AG10803 (cell line): Measurements from ENCODE around the gene C16orf74.

Source experiments
- DNase-seq: peaks from one replicate; pipeline ENCODE4 v3.0.0; 2010; ENCODE audit warnings: low read depth
- H3K4me3 ChIP-seq: 2 replicates; pipeline ENCODE4 v1.5.1; 2011; ENCODE audit warnings: mild to moderate bottlenecking, low read length, control low read depth
- TF ChIP-seq, protein P1 (sequence below): conservative IDR thresholded peaks from 2 replicates; pipeline ENCODE4 v1.5.1; 2011; ENCODE audit warnings: mild to moderate bottlenecking, low read length, control low read depth, inconsistent platforms

C16orf74 gene

DNA sequence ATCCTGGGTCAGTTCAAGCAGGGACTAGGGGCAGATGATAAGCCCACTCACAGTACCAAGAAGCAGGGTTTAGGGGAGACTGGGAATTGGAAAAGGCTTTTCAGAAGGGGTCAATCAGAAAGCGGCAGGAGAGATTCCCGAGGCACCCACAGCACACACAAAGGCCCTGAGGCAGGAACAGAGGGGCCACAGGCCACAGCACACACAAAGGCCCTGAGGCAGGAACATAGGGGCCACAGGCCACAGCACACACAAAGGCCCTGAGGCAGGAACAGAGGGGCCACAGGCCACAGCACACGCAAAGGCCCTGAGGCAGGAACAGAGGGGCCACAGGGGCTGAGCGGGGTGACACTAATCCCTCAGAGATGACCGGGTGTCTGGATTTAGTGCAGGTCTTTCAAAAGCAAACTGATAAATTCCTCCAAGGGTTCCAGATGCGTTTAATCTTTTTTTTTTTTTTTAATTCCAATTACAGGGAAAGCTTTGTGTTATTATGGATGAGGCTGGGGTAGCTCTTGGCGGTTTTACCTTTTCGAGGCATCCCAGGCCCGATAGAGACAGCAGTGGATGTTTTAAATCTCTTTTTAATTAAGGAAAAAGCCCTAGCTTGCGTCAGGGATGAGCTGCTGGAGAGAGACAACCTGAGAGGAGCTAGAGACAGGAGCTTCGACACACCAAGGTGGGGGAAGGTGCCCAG, 31.1 kb downstream of the C16orf74 start:
- DNase-seq: no peak
- no peak overlapping the region for H3K4me3 ChIP-seq
- TF ChIP-seq, protein P1, sequence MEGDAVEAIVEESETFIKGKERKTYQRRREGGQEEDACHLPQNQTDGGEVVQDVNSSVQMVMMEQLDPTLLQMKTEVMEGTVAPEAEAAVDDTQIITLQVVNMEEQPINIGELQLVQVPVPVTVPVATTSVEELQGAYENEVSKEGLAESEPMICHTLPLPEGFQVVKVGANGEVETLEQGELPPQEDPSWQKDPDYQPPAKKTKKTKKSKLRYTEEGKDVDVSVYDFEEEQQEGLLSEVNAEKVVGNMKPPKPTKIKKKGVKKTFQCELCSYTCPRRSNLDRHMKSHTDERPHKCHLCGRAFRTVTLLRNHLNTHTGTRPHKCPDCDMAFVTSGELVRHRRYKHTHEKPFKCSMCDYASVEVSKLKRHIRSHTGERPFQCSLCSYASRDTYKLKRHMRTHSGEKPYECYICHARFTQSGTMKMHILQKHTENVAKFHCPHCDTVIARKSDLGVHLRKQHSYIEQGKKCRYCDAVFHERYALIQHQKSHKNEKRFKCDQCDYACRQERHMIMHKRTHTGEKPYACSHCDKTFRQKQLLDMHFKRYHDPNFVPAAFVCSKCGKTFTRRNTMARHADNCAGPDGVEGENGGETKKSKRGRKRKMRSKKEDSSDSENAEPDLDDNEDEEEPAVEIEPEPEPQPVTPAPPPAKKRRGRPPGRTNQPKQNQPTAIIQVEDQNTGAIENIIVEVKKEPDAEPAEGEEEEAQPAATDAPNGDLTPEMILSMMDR: no peak

DNA sequence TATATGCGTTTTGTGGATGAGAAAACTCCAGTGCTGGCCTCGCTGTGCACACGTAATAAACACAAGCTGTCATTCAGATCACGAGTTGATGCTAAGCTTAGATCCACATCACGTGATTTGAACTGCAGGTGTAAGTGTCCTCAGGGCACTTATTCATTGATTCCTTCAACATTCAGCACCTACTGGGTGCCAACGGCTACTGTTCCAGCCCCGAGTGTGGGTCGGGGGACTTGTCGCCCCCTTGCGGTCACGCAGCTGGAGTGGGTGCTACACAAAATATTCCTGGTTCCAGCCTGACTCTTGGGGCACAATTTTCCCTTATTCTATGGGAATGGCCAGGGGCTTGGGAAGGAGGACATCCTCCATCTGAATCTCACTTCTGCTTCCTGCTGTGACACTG, 32.2 kb downstream of the C16orf74 start:
- no peak for DNase-seq
- H3K4me3 ChIP-seq: no peak overlapping the region
- TF ChIP-seq, protein P1: peak; percentile 51

DNA sequence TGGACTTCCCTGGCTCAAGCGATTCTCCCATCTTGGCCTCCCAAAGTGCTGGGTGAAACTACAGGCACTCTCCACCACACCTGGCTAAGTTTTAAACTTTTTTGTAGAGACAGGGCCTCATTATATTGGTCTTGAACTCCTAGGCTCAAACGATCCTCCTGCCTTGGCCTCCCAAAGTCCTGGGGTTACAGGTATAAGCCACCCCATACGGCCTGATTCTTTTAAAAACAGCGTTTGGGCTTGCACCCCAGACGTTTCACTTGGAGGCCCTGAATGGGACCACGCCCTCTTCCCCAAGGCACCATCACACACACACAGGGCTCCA, 32.8 kb downstream of the C16orf74 start:
- no peak for DNase-seq
- TF ChIP-seq, protein P1: no peak
- H3K4me3 ChIP-seq: no peak overlapping the region

DNA sequence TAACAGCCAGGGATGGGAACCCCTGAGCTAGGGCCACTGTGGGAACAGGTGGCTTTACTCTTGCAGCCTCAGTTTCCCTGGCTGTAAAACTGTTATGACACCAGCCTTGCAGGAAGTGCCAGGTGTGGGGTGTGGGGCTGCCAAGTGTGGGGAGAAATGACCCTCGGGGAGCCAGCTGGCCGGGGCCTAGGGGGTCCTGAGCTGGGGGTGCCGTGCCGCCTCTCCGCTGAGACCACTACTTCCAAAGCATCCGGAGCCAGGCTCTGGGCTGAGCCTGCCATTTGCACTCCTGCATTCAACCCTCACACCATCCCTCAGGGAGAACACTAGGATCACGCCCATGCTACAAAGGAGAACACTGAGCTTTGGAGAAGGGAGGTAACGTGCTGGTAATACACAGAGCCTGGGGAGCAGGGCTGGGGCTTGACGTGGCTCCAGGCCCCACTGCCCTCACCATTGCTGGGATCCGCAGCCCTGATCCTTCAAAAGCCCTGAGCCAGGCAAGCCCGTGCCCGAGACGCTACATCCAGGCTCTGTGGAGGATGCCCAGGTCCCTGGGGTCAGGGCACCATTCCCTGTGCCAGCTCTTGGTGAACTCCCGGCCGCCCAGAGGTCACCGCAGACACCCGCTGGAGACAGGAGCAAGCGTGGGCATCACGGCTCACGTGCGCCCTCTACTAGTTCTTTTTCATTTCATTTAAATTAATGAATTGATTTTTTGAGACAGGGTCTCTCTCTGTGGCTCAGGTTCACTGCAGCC, 33.3 kb downstream of the C16orf74 start:
- TF ChIP-seq, protein P1: peak; percentile 63

DNA sequence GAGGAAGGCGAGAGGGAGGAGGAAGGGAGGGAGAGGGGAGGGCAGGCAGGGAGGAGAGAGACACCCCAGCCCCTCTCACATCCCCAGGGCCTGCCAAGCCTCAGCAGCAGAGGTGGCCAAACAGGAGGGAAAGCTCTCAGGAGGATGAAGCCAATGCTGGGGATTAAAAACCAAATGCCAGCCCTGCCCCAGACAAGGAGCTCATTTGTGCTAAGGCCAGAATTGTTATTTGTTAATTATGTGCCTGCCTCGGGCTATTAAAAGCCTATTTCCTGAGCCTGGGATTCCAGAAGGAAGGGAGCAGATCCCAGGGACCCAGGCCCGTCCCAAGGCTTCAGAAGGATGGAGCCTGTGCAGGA, 34.2 kb downstream of the C16orf74 start:
- H3K4me3 ChIP-seq: no peak overlapping the region
- DNase-seq: no peak
- TF ChIP-seq, protein P1: no peak

More for the DNA sequence above, 33.3 kb downstream of the C16orf74 start:
- no peak overlapping the region for H3K4me3 ChIP-seq
- peak; percentile 47 for DNase-seq

DNA sequence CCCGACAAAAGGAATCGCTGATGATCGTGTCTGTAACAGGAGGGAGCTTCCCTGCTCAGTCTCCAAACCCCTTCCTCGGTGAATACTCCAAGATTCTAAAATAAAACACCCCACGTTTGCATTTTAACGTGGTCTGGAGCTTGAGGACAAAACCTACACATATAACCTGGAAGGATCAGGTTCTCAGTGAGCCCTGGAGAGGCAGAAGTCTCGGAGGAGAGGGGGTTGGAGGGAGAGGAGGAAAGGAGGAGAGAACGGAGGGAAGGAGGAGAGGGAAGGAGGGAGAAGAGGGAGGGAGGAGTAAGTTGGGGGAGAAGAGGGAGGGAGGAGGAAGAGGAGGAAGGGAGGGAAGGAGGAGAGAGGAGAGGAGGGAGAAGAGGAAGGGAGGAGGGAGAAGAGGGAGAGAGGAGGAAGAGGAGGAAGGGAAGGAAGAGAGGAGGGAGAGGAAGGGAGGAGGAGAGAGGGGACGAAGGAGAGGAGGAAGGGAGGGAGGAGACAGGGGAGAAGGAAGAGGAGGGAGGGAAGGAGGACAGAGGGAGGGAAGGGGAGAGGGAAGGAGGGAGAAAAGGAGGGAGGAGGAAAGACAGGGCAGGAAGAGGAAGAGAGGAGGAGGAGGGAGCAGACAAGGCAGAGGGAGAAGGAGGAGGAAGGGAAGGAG, 34.7 kb downstream of the C16orf74 start:
- no peak for DNase-seq
- no peak overlapping the region for H3K4me3 ChIP-seq
- TF ChIP-seq, protein P1: no peak
